Measurements from ENCODE around the gene SFMBT1.

- TF ChIP-seq CTCF (IDR thresholded peaks at IDR 0.05) (no peak), POLR2A (IDR thresholded peaks at IDR 0.05) (no peak)
These were observed 67.6 kb downstream of the SFMBT1 start for GRCh38 chr3:52978109-52978754.

Measured in right lobe of liver (tissue), 4 donors.